Hair follicle dermal papilla cell (primary cell): ENCODE data around the gene ICA1L. TPM values are rescaled to one million over a fixed set of nuclear protein-coding genes. Genes with fewer than 3 reads are reported as not detected.

Source experiments
- total RNA-seq: library from RNA; depleted of rRNA; stranded (reverse); fragments of >200 nt; gene quantifications from 2 replicates; pipeline ENCODE4 v1.2.3, GENCODE V29; 2012

ICA1L gene
- 3.2 and 6.5 TPM in 2 replicates for total RNA-seq

DNA sequence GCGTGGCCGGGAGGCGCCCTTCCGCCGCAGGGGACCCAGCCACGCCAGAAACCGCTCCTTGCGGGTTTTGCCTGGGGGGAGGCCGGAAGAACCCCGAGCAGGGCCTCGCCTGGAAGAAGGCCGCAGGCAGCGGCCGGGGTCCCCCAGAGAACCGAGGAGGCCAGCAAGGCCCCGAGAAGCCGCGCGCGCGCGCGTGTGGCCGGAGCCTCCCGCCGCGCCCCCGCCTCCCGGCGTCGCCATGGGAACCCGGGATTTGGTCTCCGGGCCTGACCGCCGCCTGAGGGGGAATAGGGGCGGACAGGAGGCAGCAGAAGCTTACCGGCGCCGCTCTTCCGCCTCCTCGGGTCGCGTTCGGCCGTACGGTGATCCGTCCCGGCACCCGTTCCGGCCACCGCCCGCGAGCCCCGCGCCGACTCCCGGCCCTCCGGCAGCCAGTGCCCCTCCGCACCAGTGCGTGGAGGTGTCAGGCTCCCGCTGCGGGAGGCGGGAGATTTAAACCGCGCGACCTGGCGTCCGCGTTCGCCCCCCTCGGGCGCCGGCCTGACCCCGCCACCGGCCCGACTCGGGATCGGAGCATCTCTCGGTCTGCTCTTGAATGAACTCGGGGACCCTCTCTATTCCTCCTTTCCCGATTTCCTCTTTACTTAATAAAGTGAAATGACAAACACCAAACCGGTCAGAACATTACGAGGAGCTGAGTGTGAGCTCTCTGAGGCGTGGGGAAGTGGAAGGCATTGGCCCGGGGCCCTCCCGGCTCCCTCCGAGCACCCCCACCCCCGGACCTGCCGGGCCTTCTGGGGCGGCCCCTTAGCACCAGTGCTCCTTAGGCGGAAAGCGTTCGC is at the start of gene ICA1L:
Gene ICA1L, minus strand, starts transcription at position 467 of the 842 bp plus-strand sequence. CDS start 42,757 bp downstream, outside the sequence.

DNA sequence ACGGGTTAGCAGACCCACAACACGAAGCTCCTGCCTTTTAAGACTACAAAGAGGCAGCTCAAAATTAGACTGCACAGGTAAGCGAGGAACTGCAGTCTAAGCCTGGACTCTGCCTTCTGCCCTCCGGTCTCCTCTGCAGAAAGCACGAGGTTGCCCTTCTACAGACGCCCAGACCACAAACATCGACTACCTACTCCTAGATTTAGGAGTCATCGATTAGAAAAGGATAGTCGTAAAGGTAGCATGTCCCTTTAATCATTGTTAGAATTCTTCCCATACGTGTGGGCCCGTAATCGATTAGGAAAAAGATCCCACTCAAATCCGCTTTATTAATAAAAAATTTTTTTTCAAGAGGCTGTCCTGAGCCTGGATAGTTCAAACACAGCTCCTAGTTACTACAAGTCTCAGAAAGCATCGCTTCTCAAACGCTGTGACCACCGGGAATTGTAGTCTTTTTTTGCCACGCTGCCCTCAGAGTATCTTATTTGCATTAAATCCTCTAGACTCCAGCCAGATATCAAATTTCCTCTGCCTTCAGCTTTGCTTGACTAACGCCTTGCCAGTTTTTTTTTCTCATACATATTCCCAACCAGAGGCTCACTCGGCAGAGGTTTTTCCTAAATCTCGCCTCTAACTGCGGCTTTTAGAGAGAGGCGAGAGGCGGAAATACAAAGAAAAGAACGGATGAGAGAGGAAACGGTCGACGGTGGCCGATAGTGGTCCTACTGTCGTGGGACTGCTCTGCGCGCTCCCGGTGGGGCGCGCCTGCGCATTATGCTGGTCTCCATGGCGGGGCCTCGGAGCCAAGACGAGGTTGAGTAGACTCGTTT is 40.2 kb upstream of the ICA1L start, which contains the start of the genes CARF and WDR12:
Gene CARF, plus strand, starts transcription at position 764 of the 830 bp plus-strand sequence. CDS start 29,628 bp downstream, outside the sequence.
Gene WDR12, minus strand, starts transcription at position 162 of the 830 bp plus-strand sequence. CDS start 197 bp downstream, outside the sequence.

Other genes starting within 250 kb of the ICA1L start
- 0.97 and 1.8 TPM in 2 replicates for gene FAM117B, start 236.8 kb downstream of the ICA1L start, total RNA-seq
- gene WDR12, start 39.9 kb upstream of the ICA1L start, total RNA-seq = 13.8 and 20.1 TPM in 2 replicates
- gene CARF, start 40.5 kb upstream of the ICA1L start, total RNA-seq = 11.1 and 13.5 TPM in 2 replicates
- 40.1 and 52.2 TPM in 2 replicates for gene NBEAL1, start 143.1 kb upstream of the ICA1L start, total RNA-seq